Stomach (tissue), 9 donors: ENCODE measurements around the gene GPR158. TPM values are rescaled to one million over a fixed set of nuclear protein-coding genes. Genes with fewer than 3 reads are reported as not detected.

Experiments
- DNase-seq, 2 donors: peaks; one replicate each; pipeline versions ENCODE4 v3.0.0 to v3.0.0-alpha.2; 2013 to 2019
- H3K27ac ChIP-seq, 5 donors: fragments of 200-600 bp in 4 of 5; sonication (generic) in 4 of 5; one replicate each; pipeline ENCODE4 v1.5.1; 2013 to 2019; ENCODE audit warnings: mild to moderate bottlenecking in 1 of 5, moderate library complexity in 1 of 5
- H3K27me3 ChIP-seq, 3 donors: fragments of 200-600 bp; sonication (generic); one replicate each; pipeline ENCODE4 v1.5.1; 2017 to 2019; ENCODE audit warnings: mixed run types in 1 of 3
- H3K36me3 ChIP-seq, 4 donors: fragments of 200-600 bp; sonication (generic); 1 replicate in 3 of 4; 2 replicates in 1 of 4; pipeline ENCODE4 v1.5.1; 2016 to 2019
- H3K4me1 ChIP-seq, 4 donors: fragments of 200-600 bp; sonication (generic); one replicate each; pipeline ENCODE4 v1.5.1; 2016 to 2019
- H3K4me3 ChIP-seq, 4 donors: fragments of 200-600 bp; sonication (generic) in 3 of 4; one replicate each; pipeline ENCODE4 v1.5.1; 2016 to 2019; ENCODE audit warnings: mild to moderate bottlenecking in 1 of 4
- H3K9me3 ChIP-seq, 4 donors: fragments of 200-600 bp; sonication (generic); one replicate each; pipeline ENCODE4 v1.5.1; 2016 to 2019
- EP300 ChIP-seq: sonication (generic); formaldehyde crosslinking; IDR thresholded peaks from one replicate; pipeline ENCODE4 v1.6.1; 2017; ENCODE audit warnings: antibody characterized with exemption
- POLR2A ChIP-seq, 4 donors: fragments of 450-650 bp; IDR thresholded peaks; one replicate each; pipeline ENCODE4 v1.6.1; 2016; ENCODE audit warnings: antibody characterized with exemption in 4 of 4, control low read depth in 2 of 4, mild to moderate bottlenecking in 1 of 4, moderate library complexity in 1 of 4
- POLR2AphosphoS5 ChIP-seq, 3 donors: sonication (generic); formaldehyde crosslinking; IDR thresholded peaks; one replicate each; pipeline ENCODE4 v1.6.1; 2016; ENCODE audit warnings: antibody characterized with exemption in 3 of 3
- WGBS, 5 donors: extraction: QIAGEN DNeasy Blood & Tissue Kit in 3 of 5; methylation state at CpG; one replicate each; pipeline versions ENCODE4 v1.1.5 to v1.1.7; 2013 to 2018; 5-methylcytosine and 5-hydroxymethylcytosine counted together
- intact Hi-C: fragments of 100-400 bp; cut with DNase I; formaldehyde crosslinking; loops from one replicate; pipeline ENCODE4 v1.15.1; 2023; ENCODE audit warnings: low total_unique reads
- polyA plus RNA-seq, 3 donors: library from polyadenylated mRNA; stranded (reverse); fragments of 200-250 nt; gene quantifications; one replicate each; pipeline ENCODE4 v1.2.3, GENCODE V29; 2013
- total RNA-seq, 5 donors: library from RNA; depleted of rRNA; stranded (reverse); fragments of >200 nt; gene quantifications; one replicate each; pipeline versions ENCODE4 v1.1.0 to v1.2.3, GENCODE V29; 2014 to 2016
- TF ChIP-seq, protein P1 (sequence below), 7 experiments: fragments of 450-650 bp in 4 of 7; fragments of 200-600 bp in 3 of 7; sonication (generic) in 3 of 7; IDR thresholded peaks; one replicate each; pipeline ENCODE4 v1.5.1; 2016 to 2019; ENCODE audit warnings: antibody characterized with exemption in 7 of 7, control low read depth in 2 of 7, mild to moderate bottlenecking in 1 of 7
- donor health status: healthy with polysubstance abuse.
- donor health status: Bipolar disorder and iron deficiency.
- donor health status: healthy.

GPR158 gene
- total and polyA plus RNA-seq, 8 donors, result 0.05 to 1.1 (median 0.20) TPM; not detected in 4

DNA sequence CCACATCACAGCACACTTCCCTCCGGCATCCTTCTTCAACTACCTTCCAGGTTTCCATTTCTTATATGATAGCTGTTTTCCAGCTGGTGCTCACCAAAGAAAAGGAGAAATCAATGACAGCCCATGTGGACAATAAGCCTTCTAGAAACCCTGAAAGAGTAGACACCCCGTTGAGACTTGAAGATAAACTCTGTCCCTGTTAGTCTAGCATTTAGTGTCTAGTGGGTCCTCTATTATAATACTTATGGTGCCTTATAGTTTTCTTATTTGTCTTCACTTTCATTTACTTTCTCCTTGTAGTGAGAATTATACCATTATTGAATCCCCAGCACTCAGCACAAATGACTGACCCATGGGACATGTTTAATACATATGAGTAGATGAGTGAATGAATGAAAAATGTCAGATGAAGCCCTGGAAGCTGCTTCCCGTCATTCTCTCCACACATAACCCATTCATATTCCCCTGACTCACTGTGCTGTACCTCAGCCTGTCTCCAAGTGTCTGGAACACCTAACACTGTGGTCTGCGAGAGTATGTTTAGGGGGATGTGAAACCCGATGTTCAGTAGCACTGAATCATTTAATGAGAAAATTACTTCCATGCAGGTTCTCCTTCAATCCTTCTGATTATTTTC lies 377.6 kb downstream of the GPR158 start:
- no peak for TF ChIP-seq EP300
- TF ChIP-seq, protein P1, sequence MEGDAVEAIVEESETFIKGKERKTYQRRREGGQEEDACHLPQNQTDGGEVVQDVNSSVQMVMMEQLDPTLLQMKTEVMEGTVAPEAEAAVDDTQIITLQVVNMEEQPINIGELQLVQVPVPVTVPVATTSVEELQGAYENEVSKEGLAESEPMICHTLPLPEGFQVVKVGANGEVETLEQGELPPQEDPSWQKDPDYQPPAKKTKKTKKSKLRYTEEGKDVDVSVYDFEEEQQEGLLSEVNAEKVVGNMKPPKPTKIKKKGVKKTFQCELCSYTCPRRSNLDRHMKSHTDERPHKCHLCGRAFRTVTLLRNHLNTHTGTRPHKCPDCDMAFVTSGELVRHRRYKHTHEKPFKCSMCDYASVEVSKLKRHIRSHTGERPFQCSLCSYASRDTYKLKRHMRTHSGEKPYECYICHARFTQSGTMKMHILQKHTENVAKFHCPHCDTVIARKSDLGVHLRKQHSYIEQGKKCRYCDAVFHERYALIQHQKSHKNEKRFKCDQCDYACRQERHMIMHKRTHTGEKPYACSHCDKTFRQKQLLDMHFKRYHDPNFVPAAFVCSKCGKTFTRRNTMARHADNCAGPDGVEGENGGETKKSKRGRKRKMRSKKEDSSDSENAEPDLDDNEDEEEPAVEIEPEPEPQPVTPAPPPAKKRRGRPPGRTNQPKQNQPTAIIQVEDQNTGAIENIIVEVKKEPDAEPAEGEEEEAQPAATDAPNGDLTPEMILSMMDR (IDR thresholded peaks at IDR 0.05), result no peak
- TF ChIP-seq POLR2AphosphoS5 (IDR thresholded peaks at IDR 0.05), result no peak
- TF ChIP-seq POLR2A (IDR thresholded peaks at IDR 0.05), result no peak
- WGBS, 5 donors, result 79 to 88% (median 81%) methylated on average over 5 of the region's 5 CpGs
- Histone ChIP-seq H3K4me3 (no peak overlapping the region), H3K27me3 (no peaks in the 10 kb centered on the region), H3K4me1 (no peaks in the 10 kb centered on the region), H3K36me3 (no peaks in the 10 kb centered on the region), H3K27ac (no peak overlapping the region), H3K9me3 (no peaks in the 10 kb centered on the region)
- intact Hi-C loops, result no loop called here
- DNase-seq, result no peak

GRCh38 chr10:25555865-25556264 lies 381.1 kb downstream of the GPR158 start:
- H3K4me1 ChIP-seq, result no peaks in the 10 kb centered on the region
- no peaks in the 10 kb centered on the region for H3K27me3 ChIP-seq
- H3K27ac ChIP-seq, result no peak overlapping the region
- no peak overlapping the region for H3K4me3 ChIP-seq
- 84 to 90% (median 89%) methylated on average over 5 of the region's 5 CpGs for WGBS, 5 donors
- H3K9me3 ChIP-seq, result no peaks in the 10 kb centered on the region
- DNase-seq, result no peak
- intact Hi-C loops, result no loop called here
- H3K36me3 ChIP-seq, result no peaks in the 10 kb centered on the region
- TF ChIP-seq EP300 (no peak), POLR2AphosphoS5 (IDR thresholded peaks at IDR 0.05) (no peak), POLR2A (IDR thresholded peaks at IDR 0.05) (no peak)
- TF ChIP-seq, protein P1 (IDR thresholded peaks at IDR 0.05), result no peak

DNA sequence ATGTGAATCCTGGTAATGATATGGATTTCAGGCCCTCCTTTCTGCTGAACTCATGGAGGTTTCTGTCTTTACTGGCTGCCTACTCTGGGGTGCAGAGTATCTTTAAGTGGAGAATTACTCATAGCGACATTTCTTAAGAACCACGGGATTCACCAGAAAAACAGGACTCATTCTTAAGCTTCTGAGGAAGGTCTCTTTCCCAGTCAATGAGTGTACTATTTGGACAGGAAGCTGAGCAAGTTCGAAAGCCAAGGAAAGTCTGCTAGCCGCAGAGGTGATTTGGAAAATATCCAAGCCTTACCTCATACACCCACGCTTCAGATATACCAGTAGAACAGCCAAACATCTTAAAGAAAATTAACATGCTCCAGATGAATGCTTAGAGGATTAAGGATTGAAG lies 381.7 kb downstream of the GPR158 start:
- Histone ChIP-seq H3K27me3 (no peaks in the 10 kb centered on the region), H3K27ac (no peak overlapping the region), H3K4me1 (no peaks in the 10 kb centered on the region), H3K4me3 (no peak overlapping the region), H3K36me3 (no peaks in the 10 kb centered on the region), H3K9me3 (no peaks in the 10 kb centered on the region)
- TF ChIP-seq, protein P1 (IDR thresholded peaks at IDR 0.05), result no peak
- TF ChIP-seq EP300 (no peak), POLR2AphosphoS5 (IDR thresholded peaks at IDR 0.05) (no peak), POLR2A (IDR thresholded peaks at IDR 0.05) (no peak)
- intact Hi-C loops, result no loop called here
- WGBS, 5 donors, result 25 to 37% (median 32%) methylated on average over 5 of the region's 5 CpGs
- peak in 1 of 2 donors; percentile 29 for DNase-seq

DNA sequence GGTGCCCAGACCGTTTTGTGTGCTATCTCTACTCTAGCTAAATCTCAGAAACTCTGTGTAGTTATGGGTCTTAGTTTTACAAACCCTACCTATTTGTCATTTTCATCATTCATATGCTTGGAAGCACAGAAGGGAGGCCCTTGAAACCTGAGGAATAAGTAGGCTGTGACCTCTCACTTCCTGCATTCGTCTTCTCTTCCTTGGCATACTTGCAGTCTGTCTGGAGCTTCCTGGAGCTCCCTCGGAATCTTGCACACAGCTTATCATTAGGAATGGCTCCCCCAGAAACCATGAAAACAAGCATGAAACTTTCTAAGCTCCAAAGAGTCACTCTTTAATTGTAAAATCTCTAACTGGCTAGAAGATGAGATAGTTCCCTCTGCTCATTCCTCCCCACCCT lies 382.3 kb downstream of the GPR158 start:
- intact Hi-C loops, result no loop called here
- Histone ChIP-seq H3K27me3 (no peaks in the 10 kb centered on the region), H3K36me3 (no peaks in the 10 kb centered on the region), H3K9me3 (no peaks in the 10 kb centered on the region), H3K4me1 (no peaks in the 10 kb centered on the region), H3K27ac (no peak overlapping the region), H3K4me3 (no peak overlapping the region)
- TF ChIP-seq, protein P1 (IDR thresholded peaks at IDR 0.05), result no peak
- TF ChIP-seq POLR2A (IDR thresholded peaks at IDR 0.05) (no peak), POLR2AphosphoS5 (IDR thresholded peaks at IDR 0.05) (no peak), EP300 (no peak)
- no peak for DNase-seq
- WGBS, 5 donors, result 54 to 67% (median 58%) methylated on average over 3 of the region's 3 CpGs
